IPS-15b (cell line): ENCODE results near the gene UNC13C.

Source experiments
- H3K27me3 ChIP-seq: one replicate; pipeline ENCODE4 v1.6.1; 2013; ENCODE audit warnings: low read length; ENCODE audit not compliant: control insufficient read depth, insufficient read depth
- H3K36me3 ChIP-seq: one replicate; pipeline ENCODE4 v1.6.1; 2013; ENCODE audit warnings: low read length; ENCODE audit not compliant: control insufficient read depth, insufficient read depth
- H3K4me1 ChIP-seq: one replicate; pipeline ENCODE4 v1.6.1; 2013; ENCODE audit warnings: mild to moderate bottlenecking, low read length; ENCODE audit not compliant: control insufficient read depth, insufficient read depth
- H3K4me3 ChIP-seq: one replicate; pipeline ENCODE4 v1.5.1; 2013; ENCODE audit warnings: low read depth, low read length
- H3K9ac ChIP-seq: one replicate; pipeline ENCODE4 v1.6.1; 2013; ENCODE audit warnings: low read depth, mild to moderate bottlenecking, low read length
- H3K9me3 ChIP-seq: one replicate; pipeline ENCODE4 v1.6.1; 2013; ENCODE audit warnings: mild to moderate bottlenecking, low read length; ENCODE audit not compliant: control insufficient read depth, insufficient read depth

The UNC13C gene

DNA sequence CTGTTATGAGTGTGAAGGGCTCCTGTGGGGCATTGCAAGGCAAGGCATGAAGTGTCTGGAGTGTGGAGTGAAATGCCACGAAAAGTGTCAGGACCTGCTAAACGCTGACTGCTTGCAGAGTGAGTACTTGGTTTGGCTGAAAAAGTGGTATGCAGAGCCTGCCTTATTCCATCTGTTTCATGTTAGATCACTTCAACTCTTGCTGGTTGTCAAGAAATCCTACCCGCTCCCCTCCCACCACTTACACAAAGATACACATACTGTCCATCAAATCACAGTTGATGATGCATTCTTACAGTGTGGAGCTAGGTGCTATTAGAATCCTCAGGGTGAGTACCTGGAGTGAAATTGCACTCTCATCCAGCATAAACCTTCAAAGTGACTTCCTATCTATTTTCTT is 272.1 kb downstream of the UNC13C start:
- Histone ChIP-seq H3K9ac (no peak overlapping the region), H3K9me3 (no peaks in the 10 kb centered on the region), H3K36me3 (no peaks in the 10 kb centered on the region), H3K4me1 (no peaks in the 10 kb centered on the region), H3K27me3 (no peaks in the 10 kb centered on the region), H3K4me3 (no peak overlapping the region)

DNA sequence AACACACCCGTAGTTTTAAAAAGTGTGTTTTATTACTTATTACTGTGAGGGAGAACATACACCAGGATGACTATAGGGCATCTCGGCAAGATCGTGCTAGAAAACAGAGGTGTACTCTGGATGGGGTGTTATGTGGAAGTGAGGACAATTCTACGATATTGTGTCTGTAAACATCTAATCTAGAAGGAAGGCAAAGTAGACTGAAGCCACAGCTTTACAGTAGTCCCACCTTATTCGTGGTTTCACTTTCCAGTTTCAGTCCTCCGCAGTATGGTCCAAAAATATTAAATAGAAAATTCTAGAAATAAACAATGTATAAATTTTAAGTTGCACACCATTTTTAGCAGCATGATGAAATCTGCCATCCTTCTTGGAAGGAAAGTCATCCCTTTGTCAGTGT is 277.9 kb downstream of the UNC13C start:
- no peaks in the 10 kb centered on the region for H3K36me3 ChIP-seq
- no peaks in the 10 kb centered on the region for H3K27me3 ChIP-seq
- H3K9ac ChIP-seq: no peak overlapping the region
- no peaks in the 10 kb centered on the region for H3K4me1 ChIP-seq
- no peak overlapping the region for H3K4me3 ChIP-seq
- H3K9me3 ChIP-seq: no peaks in the 10 kb centered on the region

DNA sequence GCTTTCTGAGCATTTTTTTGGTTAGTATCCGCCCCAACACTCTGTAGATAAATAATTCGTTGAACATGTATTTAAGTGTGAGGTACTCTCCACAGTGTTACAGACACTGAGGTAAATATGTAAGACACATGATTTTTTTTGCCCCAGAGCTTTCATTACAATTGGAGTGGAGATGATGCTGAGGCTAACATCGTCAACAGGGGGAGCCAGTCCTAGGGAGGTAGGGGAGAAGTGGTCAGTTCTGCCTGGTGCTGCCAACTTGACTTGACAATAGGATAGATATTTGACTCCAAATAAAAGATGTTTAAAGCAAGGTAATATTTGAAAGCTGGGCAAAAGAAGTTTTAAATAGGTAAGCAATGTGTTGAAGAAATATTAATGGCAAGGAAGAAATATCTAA is 295.7 kb downstream of the UNC13C start:
- Histone ChIP-seq H3K4me3 (no peak overlapping the region), H3K27me3 (no peaks in the 10 kb centered on the region), H3K4me1 (no peaks in the 10 kb centered on the region), H3K36me3 (no peaks in the 10 kb centered on the region), H3K9me3 (no peaks in the 10 kb centered on the region), H3K9ac (no peak overlapping the region)

DNA sequence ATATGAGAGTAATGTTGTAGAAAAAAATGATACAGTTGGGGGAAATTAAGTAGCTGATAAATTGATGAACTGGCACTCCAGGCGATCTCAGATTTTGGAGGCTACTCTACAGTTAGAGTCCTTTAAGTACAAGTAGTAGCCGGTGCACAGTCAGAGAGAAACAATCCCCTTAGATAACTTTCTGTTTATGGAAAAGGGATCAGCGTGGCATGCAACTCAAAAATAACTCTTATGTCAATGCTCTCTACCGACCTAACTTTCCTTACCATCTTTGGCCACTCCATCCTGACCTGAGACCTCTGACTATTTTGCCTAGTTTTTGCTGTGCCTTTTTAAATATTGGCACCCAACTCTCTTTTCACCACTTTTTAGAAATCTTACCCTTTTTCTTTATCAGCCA is 299.6 kb downstream of the UNC13C start:
- Histone ChIP-seq H3K4me3 (no peak overlapping the region), H3K9me3 (no peaks in the 10 kb centered on the region), H3K9ac (no peak overlapping the region), H3K4me1 (no peaks in the 10 kb centered on the region), H3K27me3 (no peaks in the 10 kb centered on the region), H3K36me3 (no peaks in the 10 kb centered on the region)

DNA sequence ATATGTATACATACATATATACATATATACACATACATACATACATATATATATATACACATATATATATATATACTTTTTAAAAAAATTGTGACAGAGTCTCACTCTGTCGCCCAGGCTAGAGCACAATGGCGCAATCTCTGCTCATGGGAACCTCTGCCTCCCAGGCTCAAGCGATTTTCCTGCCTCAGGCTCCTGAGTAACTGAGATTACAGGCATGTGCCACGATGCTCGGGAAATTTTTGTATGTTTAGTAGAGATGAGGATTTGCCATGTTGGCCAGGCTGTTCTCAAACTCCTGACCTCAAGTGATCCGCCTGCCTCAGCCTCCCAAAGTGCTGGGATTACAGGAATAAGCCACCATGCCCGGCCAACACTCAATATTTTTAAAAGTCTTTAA is 302.5 kb downstream of the UNC13C start:
- no peaks in the 10 kb centered on the region for H3K27me3 ChIP-seq
- H3K9ac ChIP-seq: no peak overlapping the region

DNA sequence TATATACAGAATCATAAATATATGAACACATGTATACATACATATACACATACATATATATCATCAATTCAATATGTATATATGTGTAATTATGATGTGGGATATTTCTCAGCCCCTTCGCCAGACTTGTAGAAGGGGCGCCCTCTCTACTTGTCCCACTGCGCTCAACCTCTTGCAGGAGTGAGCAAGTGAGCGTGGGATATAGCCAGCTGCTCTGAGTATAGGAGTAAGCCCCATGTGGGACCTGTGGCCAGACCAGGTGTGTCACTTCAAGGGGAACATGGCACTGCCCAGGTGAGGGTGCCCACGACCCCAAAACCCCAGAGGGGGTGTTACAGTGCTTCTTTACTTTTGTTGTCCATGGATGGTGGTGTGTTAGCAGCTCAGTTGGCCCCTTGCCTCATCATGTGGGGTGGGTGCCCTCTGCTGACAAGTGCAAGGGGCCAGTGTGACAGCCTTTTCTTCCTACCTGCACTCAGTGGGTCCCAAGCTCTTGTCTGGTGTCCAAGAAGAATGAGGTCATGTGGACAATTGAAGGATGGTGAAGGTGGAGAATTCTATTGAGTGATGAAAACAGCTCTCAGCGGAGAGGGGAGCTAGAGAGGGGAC is 304.1 kb downstream of the UNC13C start:
- no peaks in the 10 kb centered on the region for H3K36me3 ChIP-seq
- H3K9me3 ChIP-seq: no peaks in the 10 kb centered on the region
- H3K9ac ChIP-seq: no peak overlapping the region
- H3K4me1 ChIP-seq: no peaks in the 10 kb centered on the region
- no peaks in the 10 kb centered on the region for H3K27me3 ChIP-seq
- no peak overlapping the region for H3K4me3 ChIP-seq

More for the DNA sequence above, 302.5 kb downstream of the UNC13C start:
- no peaks in the 10 kb centered on the region for H3K36me3 ChIP-seq
- no peaks in the 10 kb centered on the region for H3K4me1 ChIP-seq
- no peaks in the 10 kb centered on the region for H3K9me3 ChIP-seq
- no peak overlapping the region for H3K4me3 ChIP-seq

DNA sequence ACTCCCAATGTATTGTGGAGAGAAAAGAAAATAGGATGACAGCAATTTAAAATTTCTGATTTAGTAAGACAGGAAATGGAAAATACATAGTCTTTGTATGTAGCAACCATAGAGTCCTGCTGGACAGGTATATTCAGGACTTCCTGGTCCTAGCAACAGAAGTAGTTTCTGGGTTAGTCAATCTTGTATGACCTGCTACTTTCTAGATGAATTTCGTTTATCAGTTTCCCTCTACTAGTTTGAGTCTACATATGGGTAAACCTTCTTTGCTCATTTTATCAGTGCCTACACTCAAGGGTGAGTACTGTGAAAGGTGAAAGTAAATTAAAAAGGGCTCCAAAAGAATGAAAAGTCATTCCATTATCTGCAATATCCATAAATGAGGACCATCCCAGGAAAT is 309.8 kb downstream of the UNC13C start:
- Histone ChIP-seq H3K36me3 (no peaks in the 10 kb centered on the region), H3K9ac (no peak overlapping the region), H3K9me3 (no peaks in the 10 kb centered on the region), H3K4me3 (no peak overlapping the region), H3K27me3 (no peaks in the 10 kb centered on the region), H3K4me1 (no peaks in the 10 kb centered on the region)

DNA sequence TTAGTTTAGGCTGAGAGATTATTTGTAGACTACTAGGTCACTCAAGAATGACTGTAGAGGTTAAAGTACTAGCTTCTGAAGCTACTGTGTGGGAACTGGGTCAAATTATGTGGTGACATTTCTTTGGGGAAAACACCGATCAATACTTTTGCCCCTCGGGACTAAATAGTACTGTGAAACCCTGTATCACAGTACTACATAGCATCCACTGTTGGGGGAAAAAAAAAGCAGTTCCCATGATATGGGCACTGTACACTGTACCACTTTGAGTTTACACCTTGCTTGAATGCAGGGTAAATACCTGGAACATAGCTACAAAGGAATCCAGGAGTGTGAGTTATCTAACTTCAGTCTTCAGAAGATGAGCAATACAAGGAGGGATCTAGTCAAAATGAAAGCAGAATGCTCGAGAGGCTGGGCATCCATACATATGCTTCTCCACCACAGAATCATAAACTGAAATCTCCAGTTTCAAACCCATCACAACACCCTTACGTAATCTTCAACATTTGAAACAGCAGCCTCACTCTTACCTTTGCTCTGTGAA is 311.4 kb downstream of the UNC13C start:
- Histone ChIP-seq H3K27me3 (no peaks in the 10 kb centered on the region), H3K36me3 (no peaks in the 10 kb centered on the region), H3K4me1 (no peaks in the 10 kb centered on the region), H3K9ac (no peak overlapping the region), H3K4me3 (no peak overlapping the region), H3K9me3 (no peaks in the 10 kb centered on the region)

DNA sequence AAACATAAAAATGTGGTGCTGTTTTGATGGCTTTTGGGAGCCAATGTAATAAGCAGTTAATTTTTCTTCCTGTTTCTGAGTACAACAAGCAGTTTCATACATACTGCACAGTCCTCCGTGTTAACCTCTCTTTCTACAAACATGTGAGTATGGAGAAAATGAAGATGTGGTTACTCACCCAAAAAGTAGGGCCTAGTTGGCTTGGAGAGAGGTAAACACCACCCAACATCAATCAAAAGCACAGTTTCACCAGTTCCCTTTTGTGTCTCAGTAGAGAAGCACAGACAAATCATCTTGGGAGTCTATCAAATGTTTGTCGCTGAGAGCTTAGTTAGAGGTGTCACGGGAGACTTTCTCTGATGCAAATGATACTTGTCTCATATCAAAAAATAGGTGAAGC is 320.2 kb downstream of the UNC13C start:
- Histone ChIP-seq H3K9ac (no peak overlapping the region), H3K4me1 (no peaks in the 10 kb centered on the region), H3K9me3 (no peaks in the 10 kb centered on the region), H3K36me3 (no peaks in the 10 kb centered on the region), H3K27me3 (no peaks in the 10 kb centered on the region), H3K4me3 (no peak overlapping the region)

DNA sequence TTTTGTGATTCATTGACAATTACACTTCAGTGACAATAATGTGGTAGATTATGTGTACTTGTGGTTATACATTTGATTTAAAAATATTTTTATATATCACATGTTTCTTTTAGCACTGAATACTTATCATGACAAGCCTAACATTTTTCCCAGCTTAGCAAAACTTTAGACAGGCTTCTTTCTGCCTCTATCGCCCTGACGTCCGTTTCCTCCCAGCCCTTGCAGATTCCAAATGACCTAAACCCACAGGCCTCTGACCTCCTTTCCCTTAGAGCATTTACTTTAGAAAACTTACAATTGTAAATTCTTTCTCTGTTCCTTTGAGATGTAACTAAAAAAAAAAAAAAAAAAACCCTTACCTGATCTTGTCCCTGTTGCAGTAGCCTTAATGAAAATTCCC is 326.1 kb downstream of the UNC13C start:
- Histone ChIP-seq H3K9ac (no peak overlapping the region), H3K4me3 (no peak overlapping the region), H3K27me3 (no peaks in the 10 kb centered on the region), H3K36me3 (no peaks in the 10 kb centered on the region), H3K9me3 (no peaks in the 10 kb centered on the region), H3K4me1 (peaks cover 9% of the 10 kb centered on the region)

DNA sequence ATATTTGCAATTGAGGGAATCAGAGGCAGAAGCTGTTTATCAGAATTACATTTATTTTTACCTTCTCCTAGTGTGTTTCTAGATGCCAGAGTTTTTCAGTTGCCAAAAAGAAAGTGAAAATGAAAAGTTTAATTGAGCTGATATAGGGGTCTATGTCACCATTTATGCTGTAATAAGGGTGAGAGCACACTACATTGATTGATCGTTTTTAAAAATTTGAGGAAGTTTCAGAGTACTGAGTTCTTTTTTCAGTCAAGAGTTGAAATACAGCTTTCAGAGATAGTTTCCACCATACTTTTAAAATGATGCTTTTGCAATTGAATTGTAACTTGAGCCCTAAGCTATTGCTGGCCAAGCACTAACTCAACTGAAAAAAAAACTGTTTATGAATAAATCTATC is 326.9 kb downstream of the UNC13C start:
- Histone ChIP-seq H3K9ac (no peak overlapping the region), H3K9me3 (no peaks in the 10 kb centered on the region), H3K4me3 (no peak overlapping the region), H3K4me1 (peaks cover 9% of the 10 kb centered on the region), H3K36me3 (no peaks in the 10 kb centered on the region), H3K27me3 (no peaks in the 10 kb centered on the region)

DNA sequence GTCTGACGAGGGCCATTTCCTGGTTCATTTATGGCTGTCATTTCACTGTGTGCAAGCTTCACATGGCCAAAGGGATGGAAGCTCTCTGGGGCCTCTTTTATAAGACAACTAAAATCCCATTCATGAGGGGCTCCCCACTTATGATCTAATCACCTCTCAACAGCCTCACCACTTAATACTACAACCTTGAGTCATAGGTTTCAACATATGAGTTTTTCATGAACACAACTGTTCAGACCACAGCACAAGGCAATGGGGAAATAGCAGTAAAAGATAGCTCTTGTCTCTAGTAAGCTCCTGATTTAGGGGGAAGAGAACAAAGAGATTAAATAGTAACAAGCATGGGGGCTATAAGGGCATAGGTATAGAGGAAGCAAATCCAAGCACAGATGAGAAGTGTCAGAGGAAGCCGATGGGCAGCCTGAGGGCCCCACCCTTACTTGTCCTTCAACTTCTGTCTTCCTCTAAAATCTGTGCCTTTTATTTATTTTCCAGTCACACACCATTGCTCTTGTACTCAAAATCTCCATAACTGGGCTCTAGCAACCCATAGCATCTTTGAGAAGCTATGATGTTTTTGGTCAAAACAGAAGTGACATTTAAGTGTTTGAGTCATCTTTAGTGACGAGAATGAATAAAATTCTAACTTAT is 329.1 kb downstream of the UNC13C start:
- Histone ChIP-seq H3K4me3 (no peak overlapping the region), H3K36me3 (no peaks in the 10 kb centered on the region), H3K9ac (no peak overlapping the region), H3K4me1 (peaks cover 9% of the 10 kb centered on the region), H3K27me3 (no peaks in the 10 kb centered on the region), H3K9me3 (no peaks in the 10 kb centered on the region)
